GM23338 (cell line): ENCODE measurements around the gene DUSP6.

Experiments
- EZH2 ChIP-seq: fragments of 200-600 bp; sonication (generic); IDR thresholded peaks from one replicate; pipeline ENCODE4 v1.8.0; 2017; ENCODE audit warnings: antibody characterized with exemption, mild to moderate bottlenecking, low read depth; ENCODE audit not compliant: unreplicated experiment
- POLR2AphosphoS5 ChIP-seq: IDR thresholded peaks from 2 replicates; pipeline ENCODE4 v1.6.1; 2016; ENCODE audit warnings: antibody characterized with exemption, low read depth

- TF ChIP-seq EZH2 (no peak), POLR2AphosphoS5 (no peak)
These were observed 5.0 kb upstream of the DUSP6 start for GRCh38 chr12:89357297-89357730.
